Measurements from ENCODE around the gene ZNF324B. TPM values are rescaled to one million over a fixed set of nuclear protein-coding genes. Genes with fewer than 3 reads are reported as not detected.
A peak's percentile ranks its signal among the peaks of the same experiment; 100 is the strongest.
"Not testable (repeated sequence)": the region's sequence is repeated elsewhere in the genome, so short reads cannot be mapped to it uniquely, and the experiment has no call there.

Gene ZNF324B
- total and polyA plus RNA-seq, 2 donors (not counting 3 experiments of a cell fraction or from before 2014, with no cell fraction given), result 3.4 to 6.9 TPM

DNA sequence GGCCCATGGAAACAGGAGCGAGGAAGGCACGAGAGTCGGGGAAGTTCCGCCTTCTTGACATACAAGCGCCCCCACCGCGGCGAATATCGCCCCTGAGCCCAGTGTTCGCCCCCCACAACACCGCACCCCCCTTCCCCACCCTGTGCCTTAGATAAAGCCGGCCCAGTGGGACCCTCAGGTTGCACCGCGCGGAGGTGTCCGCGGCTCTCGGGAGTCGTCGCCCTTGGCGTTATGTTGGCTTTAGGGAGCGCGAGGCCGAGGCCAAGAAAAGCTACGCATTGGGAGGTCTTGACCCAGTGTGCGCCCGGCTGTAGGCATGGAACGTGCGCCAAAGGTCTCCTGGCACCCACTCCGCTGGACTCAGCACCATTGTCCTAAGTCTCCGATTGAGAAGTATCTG, 10.9 kb upstream of the ZNF324B start:
- Histone ChIP-seq H3K9me1 (replicated peaks; ENCODE audit: control insufficient read depth, extremely low read depth, insufficient read depth, low read length) (no peaks in the 10 kb centered on the region), H2AFZ (ENCODE audit: low read depth, low read length) (peak overlapping the region; percentile 80), H3K27ac (ENCODE audit: insufficient read depth, low read depth, low read length) (no peak overlapping the region), H3K9ac (replicated peaks; ENCODE audit: extremely low read depth, insufficient read depth, low read length) (no peak overlapping the region), H3K4me1 (ENCODE audit: control insufficient read depth, extremely low read depth, insufficient read depth, low read length) (peaks cover 7% of the 10 kb centered on the region), H3K36me3 (ENCODE audit: control insufficient read depth in 2 of 2, extremely low read depth in 1 of 2, insufficient read depth in 2 of 2, low read length in 2 of 2) (peaks cover 3 to 5% of the 10 kb centered on the region in 2 experiments), H3K79me2 (ENCODE audit: control insufficient read depth, insufficient read depth, low read length) (no peaks in the 10 kb centered on the region), H4K20me1 (replicated peaks; ENCODE audit: control insufficient read depth, extremely low read depth, insufficient read depth, low read length) (no peaks in the 10 kb centered on the region), H3K27me3 (ENCODE audit: control insufficient read depth in 2 of 2, insufficient read depth in 2 of 2, low read length in 2 of 2) (peaks cover 0 to 2% of the 10 kb centered on the region in 2 experiments), H3K4me2 (ENCODE audit: insufficient read depth, low read length) (peak overlapping the region; percentile 27), H3K4me3 (replicated peaks in 1 of 3; ENCODE audit: insufficient read depth in 1 of 3, low read depth in 1 of 3, low read length in 3 of 3) (peak overlapping the region; percentile 0 to 58 (median 45)), H3K9me3 (replicated peaks; ENCODE audit: control insufficient read depth, insufficient read depth, low read length) (no peaks in the 10 kb centered on the region)
- intact Hi-C loops (cut with micrococcal nuclease), result loop anchor here (1.0 to 2.0 kb wide), 3 partner anchors 11 to 114 kb away; partner anchors contain the start of genes ZNF324B, ZNF584 and ZSCAN22
- DNase-seq (ENCODE audit: low read depth, low spot score), result no peak
- CTCF ChIA-PET, result interaction anchor here (1.0 kb wide), 2 partner anchors 10 to 11 kb away, joined by 3 read pairs; partner anchors contain the start of gene ZNF324B
- dilution Hi-C loops (cut with MboI; ENCODE audit: extremely low pct_ligation_motif_present, low sequenced_read_pairs), result no loop called here
- no peak for FAIRE-seq
- BruUV-seq (replicated peaks), result TSS peak; percentile 89
- POLR2A ChIA-PET, result interaction anchor here (1.0 kb wide), 2 partner anchors 32 to 257 kb away, joined by 3 read pairs; partner anchors contain the start of genes ZNF274 and ZNF584
- TF ChIP-seq, protein P1, sequence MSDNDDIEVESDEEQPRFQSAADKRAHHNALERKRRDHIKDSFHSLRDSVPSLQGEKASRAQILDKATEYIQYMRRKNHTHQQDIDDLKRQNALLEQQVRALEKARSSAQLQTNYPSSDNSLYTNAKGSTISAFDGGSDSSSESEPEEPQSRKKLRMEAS (IDR thresholded peaks at IDR 0.05; ENCODE audit: insufficient read depth, insufficient read length), result no peak
- no peak for TF ChIP-seq POLR2A (IDR thresholded peaks at IDR 0.05; ENCODE audit: low read depth, low read length)
- TF ChIP-seq POLR2AphosphoS5 (IDR thresholded peaks at IDR 0.05; ENCODE audit: insufficient read depth, low read depth, low read length), result no peak
- no peak for TF ChIP-seq FOS (IDR thresholded peaks at IDR 0.05; ENCODE audit: borderline replicate concordance, insufficient read depth, low read length)
- no peak for TF ChIP-seq JUN (IDR thresholded peaks at IDR 0.05; ENCODE audit: borderline replicate concordance, insufficient read depth, insufficient read length, low read depth)
- no peak for TF ChIP-seq EZH2 (IDR thresholded peaks at IDR 0.05; ENCODE audit: borderline replicate concordance, low read depth, low read length, severe bottlenecking)
- TF ChIP-seq GATA2 (IDR thresholded peaks at IDR 0.05; ENCODE audit: insufficient read depth, insufficient read length, low read depth, low read length), result no peak

DNA sequence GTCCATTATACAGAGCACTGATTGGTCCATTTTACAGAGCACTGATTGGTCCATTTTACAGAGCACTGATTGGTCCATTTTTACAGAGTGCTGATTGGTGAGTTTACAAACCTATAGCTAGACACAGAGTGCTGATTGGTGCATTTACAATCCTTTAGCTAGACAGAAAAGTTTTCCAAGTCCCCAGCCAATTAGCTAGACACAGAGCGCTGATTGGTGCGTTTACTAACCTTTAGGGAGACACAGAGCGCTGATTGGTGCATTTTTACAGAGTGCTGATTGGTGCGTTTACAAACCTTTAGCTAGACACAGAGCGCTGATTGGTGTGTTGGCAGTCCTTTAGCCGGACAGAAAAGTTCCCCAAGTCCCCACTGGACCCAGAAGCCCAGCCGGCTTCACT, 8.4 kb upstream of the ZNF324B start:
- H3K79me2 ChIP-seq (ENCODE audit: control insufficient read depth, insufficient read depth, low read length); intact Hi-C loops (cut with micrococcal nuclease); DNase-seq (ENCODE audit: low read depth, low spot score); FAIRE-seq; H2AFZ ChIP-seq (ENCODE audit: low read depth, low read length); H3K36me3 ChIP-seq (ENCODE audit: control insufficient read depth in 2 of 2, extremely low read depth in 1 of 2, insufficient read depth in 2 of 2, low read length in 2 of 2); dilution Hi-C loops (cut with MboI; ENCODE audit: extremely low pct_ligation_motif_present, low sequenced_read_pairs); H3K4me2 ChIP-seq (ENCODE audit: insufficient read depth, low read length); H3K27me3 ChIP-seq (ENCODE audit: control insufficient read depth in 2 of 2, insufficient read depth in 2 of 2, low read length in 2 of 2); H4K20me1 ChIP-seq (replicated peaks; ENCODE audit: control insufficient read depth, extremely low read depth, insufficient read depth, low read length); H3K27ac ChIP-seq (ENCODE audit: insufficient read depth, low read depth, low read length); H3K9ac ChIP-seq (replicated peaks; ENCODE audit: extremely low read depth, insufficient read depth, low read length); BruUV-seq (replicated peaks); H3K4me3 ChIP-seq (replicated peaks in 1 of 3; ENCODE audit: insufficient read depth in 1 of 3, low read depth in 1 of 3, low read length in 3 of 3); H3K4me1 ChIP-seq (ENCODE audit: control insufficient read depth, extremely low read depth, insufficient read depth, low read length); H3K9me1 ChIP-seq (replicated peaks; ENCODE audit: control insufficient read depth, extremely low read depth, insufficient read depth, low read length); CTCF ChIA-PET; H3K9me3 ChIP-seq (replicated peaks; ENCODE audit: control insufficient read depth, insufficient read depth, low read length); POLR2A ChIA-PET: not testable (repeated sequence)

DNA sequence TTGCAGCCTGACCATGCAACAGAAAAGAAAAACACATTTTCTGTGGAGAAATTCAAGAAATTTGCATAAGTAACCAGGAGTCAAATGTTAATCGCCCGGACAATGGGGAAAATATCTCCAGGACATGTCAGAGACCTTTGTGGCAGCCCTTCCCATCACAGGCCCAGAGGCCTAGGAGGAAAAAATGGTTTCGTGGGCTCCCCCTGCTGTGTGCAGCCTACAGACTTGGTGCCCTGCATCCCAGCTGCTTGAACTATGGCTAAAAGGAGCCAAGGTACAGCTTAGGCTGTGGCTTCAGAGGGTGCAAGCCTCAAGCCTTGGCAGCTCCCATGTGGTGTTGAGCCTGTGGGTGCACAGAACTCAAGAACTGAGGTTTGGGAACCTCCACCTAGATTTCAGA, 2.6 kb upstream of the ZNF324B start:
- H3K27me3 ChIP-seq (ENCODE audit: control insufficient read depth in 2 of 2, insufficient read depth in 2 of 2, low read length in 2 of 2); H4K20me1 ChIP-seq (replicated peaks; ENCODE audit: control insufficient read depth, extremely low read depth, insufficient read depth, low read length); H3K9ac ChIP-seq (replicated peaks; ENCODE audit: extremely low read depth, insufficient read depth, low read length); H3K4me3 ChIP-seq (replicated peaks in 1 of 3; ENCODE audit: insufficient read depth in 1 of 3, low read depth in 1 of 3, low read length in 3 of 3); dilution Hi-C loops (cut with MboI; ENCODE audit: extremely low pct_ligation_motif_present, low sequenced_read_pairs); H3K9me3 ChIP-seq (replicated peaks; ENCODE audit: control insufficient read depth, insufficient read depth, low read length); DNase-seq (ENCODE audit: low read depth, low spot score); H3K27ac ChIP-seq (ENCODE audit: insufficient read depth, low read depth, low read length); H3K9me1 ChIP-seq (replicated peaks; ENCODE audit: control insufficient read depth, extremely low read depth, insufficient read depth, low read length); BruUV-seq (replicated peaks); CTCF ChIA-PET; POLR2A ChIA-PET; H3K4me2 ChIP-seq (ENCODE audit: insufficient read depth, low read length); intact Hi-C loops (cut with micrococcal nuclease); FAIRE-seq; H3K36me3 ChIP-seq (ENCODE audit: control insufficient read depth in 2 of 2, extremely low read depth in 1 of 2, insufficient read depth in 2 of 2, low read length in 2 of 2); H2AFZ ChIP-seq (ENCODE audit: low read depth, low read length); H3K79me2 ChIP-seq (ENCODE audit: control insufficient read depth, insufficient read depth, low read length); H3K4me1 ChIP-seq (ENCODE audit: control insufficient read depth, extremely low read depth, insufficient read depth, low read length): not testable (repeated sequence)
